ENCODE data around the gene PIK3C3. TPM values are rescaled to one million over a fixed set of nuclear protein-coding genes. Genes with fewer than 3 reads are reported as not detected.

Gene PIK3C3
- total RNA-seq, 1 experiment from 2014 or later: 23.9 TPM

DNA sequence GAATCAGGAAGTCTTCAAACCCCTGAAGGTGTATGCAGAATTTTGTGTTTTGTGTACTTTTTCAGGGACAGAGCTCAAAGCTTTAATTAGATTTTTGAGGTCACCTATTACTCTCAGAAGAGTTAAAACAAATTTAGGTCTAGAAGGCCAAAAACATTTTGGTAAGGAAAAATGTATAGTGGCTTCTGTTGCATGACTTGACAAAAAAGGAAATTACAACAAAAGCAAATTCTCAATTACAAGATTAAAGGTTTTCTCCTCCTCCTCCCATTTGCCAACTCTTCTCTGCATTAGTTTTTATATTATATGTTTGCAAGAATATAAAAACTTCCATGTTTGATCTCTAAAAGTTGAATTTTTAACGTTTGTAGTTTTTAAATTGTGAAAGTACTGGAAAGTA is 4.0 kb downstream of the PIK3C3 start:
- Histone ChIP-seq H3K27ac (ENCODE audit: low read length) (no peak overlapping the region), H3K36me3 (ENCODE audit: control insufficient read depth, insufficient read depth, low read length) (peaks cover 5% of the 10 kb centered on the region), H3K4me3 (ENCODE audit: low read depth in 2 of 2, low read length in 2 of 2) (no peak overlapping the region), H3K4me1 (ENCODE audit: control insufficient read depth, insufficient read depth, low read length) (peaks cover 5% of the 10 kb centered on the region; the same call in 1 of the 2 replicates), H3K9me3 (ENCODE audit: control insufficient read depth, insufficient read depth, low read depth, low read length) (no peaks in the 10 kb centered on the region), H3K27me3 (ENCODE audit: control insufficient read depth, insufficient read depth, low read length) (no peaks in the 10 kb centered on the region)
- POLR2A ChIA-PET: no interaction called here
- intact Hi-C loops (cut with micrococcal nuclease; ENCODE audit: unreplicated experiment): no loop called here
- in situ Hi-C loops (cut with HindIII; ENCODE audit: low pct_unique_long_range_greater_than_20kb, low sequenced_read_pairs): no loop called here
- TF ChIP-seq POLR2AphosphoS5 (IDR thresholded peaks at IDR 0.05; ENCODE audit: low read depth, low read length) (no peak), SIN3A (IDR thresholded peaks at IDR 0.05; ENCODE audit: borderline replicate concordance, insufficient read depth, low read depth, low read length) (no peak), TCF7L2 (IDR thresholded peaks at IDR 0.05; ENCODE audit: low read depth, low read length) (no peak)
- TF ChIP-seq, protein P1, sequence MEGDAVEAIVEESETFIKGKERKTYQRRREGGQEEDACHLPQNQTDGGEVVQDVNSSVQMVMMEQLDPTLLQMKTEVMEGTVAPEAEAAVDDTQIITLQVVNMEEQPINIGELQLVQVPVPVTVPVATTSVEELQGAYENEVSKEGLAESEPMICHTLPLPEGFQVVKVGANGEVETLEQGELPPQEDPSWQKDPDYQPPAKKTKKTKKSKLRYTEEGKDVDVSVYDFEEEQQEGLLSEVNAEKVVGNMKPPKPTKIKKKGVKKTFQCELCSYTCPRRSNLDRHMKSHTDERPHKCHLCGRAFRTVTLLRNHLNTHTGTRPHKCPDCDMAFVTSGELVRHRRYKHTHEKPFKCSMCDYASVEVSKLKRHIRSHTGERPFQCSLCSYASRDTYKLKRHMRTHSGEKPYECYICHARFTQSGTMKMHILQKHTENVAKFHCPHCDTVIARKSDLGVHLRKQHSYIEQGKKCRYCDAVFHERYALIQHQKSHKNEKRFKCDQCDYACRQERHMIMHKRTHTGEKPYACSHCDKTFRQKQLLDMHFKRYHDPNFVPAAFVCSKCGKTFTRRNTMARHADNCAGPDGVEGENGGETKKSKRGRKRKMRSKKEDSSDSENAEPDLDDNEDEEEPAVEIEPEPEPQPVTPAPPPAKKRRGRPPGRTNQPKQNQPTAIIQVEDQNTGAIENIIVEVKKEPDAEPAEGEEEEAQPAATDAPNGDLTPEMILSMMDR (IDR thresholded peaks at IDR 0.05): no peak
- TF ChIP-seq, protein P2, sequence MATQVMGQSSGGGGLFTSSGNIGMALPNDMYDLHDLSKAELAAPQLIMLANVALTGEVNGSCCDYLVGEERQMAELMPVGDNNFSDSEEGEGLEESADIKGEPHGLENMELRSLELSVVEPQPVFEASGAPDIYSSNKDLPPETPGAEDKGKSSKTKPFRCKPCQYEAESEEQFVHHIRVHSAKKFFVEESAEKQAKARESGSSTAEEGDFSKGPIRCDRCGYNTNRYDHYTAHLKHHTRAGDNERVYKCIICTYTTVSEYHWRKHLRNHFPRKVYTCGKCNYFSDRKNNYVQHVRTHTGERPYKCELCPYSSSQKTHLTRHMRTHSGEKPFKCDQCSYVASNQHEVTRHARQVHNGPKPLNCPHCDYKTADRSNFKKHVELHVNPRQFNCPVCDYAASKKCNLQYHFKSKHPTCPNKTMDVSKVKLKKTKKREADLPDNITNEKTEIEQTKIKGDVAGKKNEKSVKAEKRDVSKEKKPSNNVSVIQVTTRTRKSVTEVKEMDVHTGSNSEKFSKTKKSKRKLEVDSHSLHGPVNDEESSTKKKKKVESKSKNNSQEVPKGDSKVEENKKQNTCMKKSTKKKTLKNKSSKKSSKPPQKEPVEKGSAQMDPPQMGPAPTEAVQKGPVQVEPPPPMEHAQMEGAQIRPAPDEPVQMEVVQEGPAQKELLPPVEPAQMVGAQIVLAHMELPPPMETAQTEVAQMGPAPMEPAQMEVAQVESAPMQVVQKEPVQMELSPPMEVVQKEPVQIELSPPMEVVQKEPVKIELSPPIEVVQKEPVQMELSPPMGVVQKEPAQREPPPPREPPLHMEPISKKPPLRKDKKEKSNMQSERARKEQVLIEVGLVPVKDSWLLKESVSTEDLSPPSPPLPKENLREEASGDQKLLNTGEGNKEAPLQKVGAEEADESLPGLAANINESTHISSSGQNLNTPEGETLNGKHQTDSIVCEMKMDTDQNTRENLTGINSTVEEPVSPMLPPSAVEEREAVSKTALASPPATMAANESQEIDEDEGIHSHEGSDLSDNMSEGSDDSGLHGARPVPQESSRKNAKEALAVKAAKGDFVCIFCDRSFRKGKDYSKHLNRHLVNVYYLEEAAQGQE (IDR thresholded peaks at IDR 0.05; ENCODE audit: insufficient read depth in 1 of 2, low read depth in 2 of 2, low read length in 1 of 2): no peak
- ATAC-seq (no peak), DNase-seq (ENCODE audit: low read depth, low spot score) (no peak)
- CTCF ChIA-PET: no interaction called here
- BruUV-seq (replicated peaks): no TSS peak

DNA sequence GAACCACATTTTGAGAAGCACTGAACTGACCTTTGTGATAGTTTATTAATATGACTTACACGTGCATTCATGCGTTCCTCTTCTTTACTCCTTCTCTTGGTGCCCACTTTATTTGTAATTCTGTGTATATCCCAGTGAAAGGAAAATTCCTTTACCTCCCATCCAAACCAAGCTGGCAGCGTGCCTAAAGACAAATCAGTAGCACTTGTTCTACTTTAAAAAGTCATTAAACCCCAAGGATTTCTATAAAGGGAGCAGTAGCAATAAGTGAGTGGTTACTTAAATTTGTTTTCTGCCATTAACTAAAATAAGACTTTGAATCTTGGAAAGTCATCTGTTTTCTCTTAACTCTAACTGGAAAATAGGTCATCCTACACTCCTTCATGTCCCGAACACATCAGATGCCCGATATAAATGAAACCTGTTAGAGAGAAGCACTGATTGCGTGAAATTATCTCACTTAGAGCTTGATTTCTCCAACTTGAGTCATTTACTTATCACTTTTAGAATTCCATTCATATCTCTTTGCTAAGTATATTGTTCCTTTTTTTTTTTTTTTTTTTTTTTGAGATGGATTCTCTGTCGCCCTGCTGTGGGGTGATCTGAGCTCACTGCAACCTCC is 10.7 kb downstream of the PIK3C3 start:
- BruUV-seq (replicated peaks): no TSS peak
- in situ Hi-C loops (cut with HindIII; ENCODE audit: low pct_unique_long_range_greater_than_20kb, low sequenced_read_pairs) (no loop called here), intact Hi-C loops (cut with micrococcal nuclease; ENCODE audit: unreplicated experiment) (no loop called here)
- no peaks in the 10 kb centered on the region; the same call in 1 of the 2 replicates for H3K36me3 ChIP-seq (ENCODE audit: control insufficient read depth, insufficient read depth, low read length)
- no peaks in the 10 kb centered on the region for H3K27me3 ChIP-seq (ENCODE audit: control insufficient read depth, insufficient read depth, low read length)
- DNase-seq (ENCODE audit: low read depth, low spot score): no peak
- no peak for ATAC-seq
- ChIA-PET CTCF (no interaction called here), POLR2A (no interaction called here)
- H3K9me3 ChIP-seq (ENCODE audit: control insufficient read depth, insufficient read depth, low read depth, low read length): no peaks in the 10 kb centered on the region
- no peak overlapping the region for H3K4me3 ChIP-seq (ENCODE audit: low read depth in 2 of 2, low read length in 2 of 2)
- H3K4me1 ChIP-seq (ENCODE audit: control insufficient read depth, insufficient read depth, low read length): no peaks in the 10 kb centered on the region
- TF ChIP-seq, protein P2 (IDR thresholded peaks at IDR 0.05; ENCODE audit: insufficient read depth in 1 of 2, low read depth in 2 of 2, low read length in 1 of 2): no peak
- no peak for TF ChIP-seq POLR2AphosphoS5 (IDR thresholded peaks at IDR 0.05; ENCODE audit: low read depth, low read length)
- TF ChIP-seq, protein P1 (IDR thresholded peaks at IDR 0.05): no peak
- TF ChIP-seq SIN3A (IDR thresholded peaks at IDR 0.05; ENCODE audit: borderline replicate concordance, insufficient read depth, low read depth, low read length): no peak
- no peak for TF ChIP-seq TCF7L2 (IDR thresholded peaks at IDR 0.05; ENCODE audit: low read depth, low read length)
- no peak overlapping the region for H3K27ac ChIP-seq (ENCODE audit: low read length)

Measured in Panc1 (cell line).